Endothelial cell of umbilical vein (primary cell): ENCODE measurements around the gene CHST8. TPM values are rescaled to one million over a fixed set of nuclear protein-coding genes. Genes with fewer than 3 reads are reported as not detected.

Source experiments
- BruUV-seq: library from RNA; stranded (reverse); fragments of 400-500 nt; replicated peaks from 2 replicates; lab custom pipeline; 2021; lab: Mats Ljungman, UMichigan
- CTCF ChIA-PET: fragments of 300-600, 350-600 bp; sonication (Branson Sonifier 250); formaldehyde crosslinking; loops from one replicate; lab custom pipeline; 2021; ENCODE audit warnings: antibody characterized with exemption, inconsistent platforms; lab: Charles Lee
- POLR2A ChIA-PET: fragments of 300-600, 350-600 bp; sonication (Branson Sonifier 250); formaldehyde crosslinking; loops from one replicate; lab custom pipeline; 2021; ENCODE audit warnings: antibody characterized with exemption, inconsistent platforms; lab: Charles Lee
- DNase-seq: peaks from one replicate; pipeline ENCODE4 v3.0.0-alpha.2; 2011; ENCODE audit warnings: low read depth, low spot score
- FAIRE-seq: peaks from 2 replicates; lab custom pipeline; 2011; peaks lifted over from hg19 to GRCh38; lab: Jason Lieb, UNC
- H2AFZ ChIP-seq: 2 replicates; pipeline ENCODE4 v1.6.0; 2012; ENCODE audit warnings: low read depth, low read length, control low read depth, inconsistent platforms
- H3K27ac ChIP-seq: 2 replicates; pipeline ENCODE4 v1.5.1; 2011; ENCODE audit warnings: low read depth, mild to moderate bottlenecking, control low read depth, low read length, moderate library complexity; ENCODE audit not compliant: insufficient read depth
- H3K27me3 ChIP-seq, 2 experiments: 2 replicates each; pipeline versions ENCODE4 v1.6.0 to v1.6.1; 2011; ENCODE audit warnings: low read length in 2 of 2, mixed read lengths in 1 of 2; ENCODE audit not compliant: control insufficient read depth in 2 of 2, insufficient read depth in 2 of 2
- H3K36me3 ChIP-seq, 2 experiments: 2 replicates in 1 of 2; 3 replicates in 1 of 2; pipeline ENCODE4 v1.5.1; 2011; ENCODE audit warnings: low read length in 2 of 2, mild to moderate bottlenecking in 1 of 2, moderate library complexity in 1 of 2; ENCODE audit not compliant: control insufficient read depth in 2 of 2, insufficient read depth in 2 of 2; ENCODE audit errors: extremely low read depth in 1 of 2
- H3K4me1 ChIP-seq: 3 replicates; pipeline ENCODE4 v1.5.1; 2011; ENCODE audit warnings: mild to moderate bottlenecking, low read length; ENCODE audit not compliant: control insufficient read depth, insufficient read depth; ENCODE audit errors: extremely low read depth
- H3K4me2 ChIP-seq: 2 replicates; pipeline ENCODE4 v1.6.1; 2011; ENCODE audit warnings: low read length, control low read depth, mixed read lengths; ENCODE audit not compliant: insufficient read depth
- H3K4me3 ChIP-seq, 3 experiments: fragments of 200-600 bp in 1 of 3; sonication (generic), shearing (Covaris generic) in 1 of 3; replicated peaks in 1 of 3; 2 replicates each; pipeline ENCODE4 v1.5.1; 2011 to 2016; ENCODE audit warnings: control low read depth in 3 of 3, low read length in 3 of 3, mild to moderate bottlenecking in 2 of 3, inconsistent platforms in 1 of 3, low read depth in 1 of 3, moderate library complexity in 1 of 3; ENCODE audit not compliant: insufficient read depth in 1 of 3
- H3K79me2 ChIP-seq: 2 replicates; pipeline ENCODE4 v1.6.0; 2012; ENCODE audit warnings: low read length, inconsistent platforms; ENCODE audit not compliant: control insufficient read depth, insufficient read depth
- H3K9ac ChIP-seq: replicated peaks from 2 replicates; pipeline ENCODE3; 2011; ENCODE audit warnings: low read length, control low read depth; ENCODE audit not compliant: insufficient read depth; ENCODE audit errors: extremely low read depth
- H3K9me1 ChIP-seq: replicated peaks from 3 replicates; pipeline ENCODE4 v1.6.0; 2011; ENCODE audit warnings: mild to moderate bottlenecking, low read length; ENCODE audit not compliant: control insufficient read depth, insufficient read depth; ENCODE audit errors: extremely low read depth
- H3K9me3 ChIP-seq: replicated peaks from 2 replicates; pipeline ENCODE4 v1.5.1; 2012; ENCODE audit warnings: low read length, inconsistent platforms; ENCODE audit not compliant: control insufficient read depth, insufficient read depth
- H4K20me1 ChIP-seq: replicated peaks from 2 replicates; pipeline ENCODE3; 2011; ENCODE audit warnings: mild to moderate bottlenecking, low read length; ENCODE audit not compliant: control insufficient read depth, insufficient read depth; ENCODE audit errors: extremely low read depth
- EZH2 ChIP-seq: IDR thresholded peaks from 2 replicates; pipeline ENCODE4 v1.6.1; 2012; ENCODE audit warnings: borderline replicate concordance, low read depth, mild to moderate bottlenecking, moderate library complexity, low read length, inconsistent platforms; ENCODE audit not compliant: severe bottlenecking
- FOS ChIP-seq: IDR thresholded peaks from 2 replicates; pipeline ENCODE4 v1.6.1; 2011; ENCODE audit warnings: mild to moderate bottlenecking, low read length, moderate library complexity, borderline replicate concordance; ENCODE audit not compliant: insufficient read depth
- GATA2 ChIP-seq: IDR thresholded peaks from 2 replicates; pipeline ENCODE4 v1.7.0; 2011; ENCODE audit warnings: low read depth, mild to moderate bottlenecking, moderate library complexity, mixed read lengths, low read length; ENCODE audit not compliant: insufficient read length, insufficient read depth
- JUN ChIP-seq: IDR thresholded peaks from 2 replicates; pipeline ENCODE4 v1.6.1; 2011; ENCODE audit warnings: borderline replicate concordance, low read depth; ENCODE audit not compliant: insufficient read length, insufficient read depth
- MYC ChIP-seq: IDR thresholded peaks from one replicate; pipeline ENCODE4 v1.6.1; 2011; ENCODE audit warnings: mild to moderate bottlenecking, low read depth, low read length
- POLR2A ChIP-seq: IDR thresholded peaks from 2 replicates; pipeline ENCODE4 v1.6.1; 2012; ENCODE audit warnings: low read depth, mild to moderate bottlenecking, control low read depth, low read length
- POLR2AphosphoS5 ChIP-seq: IDR thresholded peaks from 2 replicates; pipeline ENCODE4 v1.6.1; 2012; ENCODE audit warnings: low read depth, mild to moderate bottlenecking, control low read depth, low read length, moderate library complexity; ENCODE audit not compliant: insufficient read depth
- dilution Hi-C: fragments of 300-500 bp; cut with MboI; formaldehyde crosslinking; loops from one replicate; pipeline ENCODE4 v1.15.0; 2019; ENCODE audit warnings: low sequenced_read_pairs; ENCODE audit not compliant: extremely low pct_ligation_motif_present
- intact Hi-C: fragments of 100-400 bp; cut with micrococcal nuclease; formaldehyde crosslinking; loops from one replicate; pipeline ENCODE4 v1.10.0; 2022
- polyA plus RNA-seq, 4 experiments: library from polyadenylated mRNA; depleted of rRNA in 3 of 4; stranded (reverse) in 3 of 4; unstranded in 1 of 4; fragments of >200 nt; gene quantifications; 2 replicates each; pipeline versions ENCODE4 v1.2.1 to v1.2.3, GENCODE V29; 2011 to 2012; ENCODE audit warnings: missing spikeins in 1 of 4
- total RNA-seq: library from RNA; stranded (reverse); gene quantifications from 2 replicates; pipeline ENCODE4 v1.2.3, GENCODE V29; 2021
- TF ChIP-seq, protein P1 (sequence below): IDR thresholded peaks from 2 replicates; pipeline ENCODE4 v1.6.1; 2011; ENCODE audit not compliant: insufficient read depth, insufficient read length
- TF ChIP-seq, protein P2 (sequence below), 2 donors: IDR thresholded peaks; 1 replicate in 1 of 2; 2 replicates in 1 of 2; pipeline ENCODE4 v1.5.1; 2011; ENCODE audit warnings: low read length in 2 of 2, mild to moderate bottlenecking in 2 of 2, moderate library complexity in 2 of 2, control low read depth in 1 of 2, inconsistent platforms in 1 of 2, low read depth in 1 of 2; ENCODE audit not compliant: insufficient read depth in 1 of 2; ENCODE audit errors: extremely low read depth in 1 of 2

CHST8 gene
- total and polyA plus RNA-seq, 2 donors (not counting 3 experiments of a cell fraction or from before 2014, with no cell fraction given): not detected

DNA sequence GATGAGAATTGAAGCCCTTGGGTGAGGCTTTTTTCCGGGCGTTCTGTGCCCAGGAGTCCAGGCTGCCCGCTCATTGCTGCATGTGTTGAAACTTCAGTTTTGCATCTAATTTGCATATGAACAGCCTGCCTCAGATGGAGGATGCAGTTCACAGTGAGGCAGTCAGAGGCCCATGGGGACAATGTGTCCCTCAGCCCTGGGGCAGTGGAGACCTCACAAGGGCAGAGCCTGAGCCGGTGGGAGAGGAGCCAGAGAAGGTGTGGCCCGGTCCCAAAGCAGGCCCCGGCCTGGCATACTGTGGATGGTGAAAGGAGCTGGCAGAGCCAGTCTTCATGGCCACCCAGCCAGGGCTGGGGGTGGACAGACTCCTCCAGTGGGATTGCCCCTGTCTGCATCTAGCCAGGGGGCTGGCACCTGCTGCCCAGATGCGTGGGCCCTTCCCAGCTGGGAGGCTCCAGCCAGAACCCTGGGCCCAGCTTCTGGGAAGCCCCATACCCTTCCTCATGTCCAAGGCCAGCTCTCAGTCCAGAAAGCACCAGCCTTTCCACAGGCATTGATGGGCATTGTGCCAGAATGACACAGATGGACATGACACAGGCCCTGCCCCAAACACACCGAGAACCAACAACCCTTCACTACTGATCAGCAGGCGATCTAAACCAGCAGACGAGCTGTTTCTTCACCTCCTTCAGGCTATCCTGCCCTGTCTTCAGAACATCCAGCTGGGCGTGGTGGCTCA lies 142.0 kb downstream of the CHST8 start:
- Histone ChIP-seq H3K4me1 (no peaks in the 10 kb centered on the region), H3K4me3 (no peak overlapping the region), H3K4me2 (no peak overlapping the region), H3K79me2 (no peaks in the 10 kb centered on the region), H3K27me3 (no peaks in the 10 kb centered on the region), H4K20me1 (no peaks in the 10 kb centered on the region), H3K27ac (no peak overlapping the region), H3K9me3 (no peaks in the 10 kb centered on the region), H2AFZ (no peak overlapping the region), H3K9me1 (no peaks in the 10 kb centered on the region), H3K36me3 (no peaks in the 10 kb centered on the region), H3K9ac (no peak overlapping the region)
- TF ChIP-seq MYC: no peak
- no peak for TF ChIP-seq POLR2AphosphoS5
- TF ChIP-seq POLR2A: no peak
- TF ChIP-seq EZH2: no peak
- no peak for TF ChIP-seq GATA2
- no peak for TF ChIP-seq FOS
- TF ChIP-seq, protein P1, sequence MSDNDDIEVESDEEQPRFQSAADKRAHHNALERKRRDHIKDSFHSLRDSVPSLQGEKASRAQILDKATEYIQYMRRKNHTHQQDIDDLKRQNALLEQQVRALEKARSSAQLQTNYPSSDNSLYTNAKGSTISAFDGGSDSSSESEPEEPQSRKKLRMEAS: no peak
- TF ChIP-seq, protein P2, sequence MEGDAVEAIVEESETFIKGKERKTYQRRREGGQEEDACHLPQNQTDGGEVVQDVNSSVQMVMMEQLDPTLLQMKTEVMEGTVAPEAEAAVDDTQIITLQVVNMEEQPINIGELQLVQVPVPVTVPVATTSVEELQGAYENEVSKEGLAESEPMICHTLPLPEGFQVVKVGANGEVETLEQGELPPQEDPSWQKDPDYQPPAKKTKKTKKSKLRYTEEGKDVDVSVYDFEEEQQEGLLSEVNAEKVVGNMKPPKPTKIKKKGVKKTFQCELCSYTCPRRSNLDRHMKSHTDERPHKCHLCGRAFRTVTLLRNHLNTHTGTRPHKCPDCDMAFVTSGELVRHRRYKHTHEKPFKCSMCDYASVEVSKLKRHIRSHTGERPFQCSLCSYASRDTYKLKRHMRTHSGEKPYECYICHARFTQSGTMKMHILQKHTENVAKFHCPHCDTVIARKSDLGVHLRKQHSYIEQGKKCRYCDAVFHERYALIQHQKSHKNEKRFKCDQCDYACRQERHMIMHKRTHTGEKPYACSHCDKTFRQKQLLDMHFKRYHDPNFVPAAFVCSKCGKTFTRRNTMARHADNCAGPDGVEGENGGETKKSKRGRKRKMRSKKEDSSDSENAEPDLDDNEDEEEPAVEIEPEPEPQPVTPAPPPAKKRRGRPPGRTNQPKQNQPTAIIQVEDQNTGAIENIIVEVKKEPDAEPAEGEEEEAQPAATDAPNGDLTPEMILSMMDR (IDR thresholded peaks at IDR 0.05; ENCODE audit: extremely low read depth in 1 of 2, insufficient read depth in 1 of 2, low read depth in 1 of 2, low read length in 2 of 2): no peak
- TF ChIP-seq JUN: no peak
- ChIA-PET POLR2A (no interaction called here), CTCF (interaction anchor here (0.7 to 2.2 kb wide), 5 partner anchors 8 to 580 kb away, joined by 3 to 10 read pairs (median 3); no protein-coding TSS in a partner anchor)
- intact Hi-C loops (no loop called here), dilution Hi-C loops (no loop called here)
- DNase-seq (no peak), FAIRE-seq (no peak)
- no TSS peak for BruUV-seq
